GM19023 (cell line): Measurements from ENCODE around the gene PPP1CC.
"Not testable (repeated sequence)": the region's sequence is repeated elsewhere in the genome, so short reads cannot be mapped to it uniquely, and the experiment has no call there.

Experiments
- ATAC-seq: cut with Tn5 transposase; IDR thresholded peaks from one replicate; pipeline ENCODE4 v1.9.1; 2021; ENCODE audit warnings: mild to moderate bottlenecking, moderate library complexity; ENCODE audit not compliant: unreplicated experiment

The PPP1CC gene

GRCh38 chr12:110726708-110727369, 15.9 kb downstream of the PPP1CC start:
- ATAC-seq = no peak

GRCh38 chr12:110726028-110726427, 16.7 kb downstream of the PPP1CC start:
- ATAC-seq = no peak

DNA sequence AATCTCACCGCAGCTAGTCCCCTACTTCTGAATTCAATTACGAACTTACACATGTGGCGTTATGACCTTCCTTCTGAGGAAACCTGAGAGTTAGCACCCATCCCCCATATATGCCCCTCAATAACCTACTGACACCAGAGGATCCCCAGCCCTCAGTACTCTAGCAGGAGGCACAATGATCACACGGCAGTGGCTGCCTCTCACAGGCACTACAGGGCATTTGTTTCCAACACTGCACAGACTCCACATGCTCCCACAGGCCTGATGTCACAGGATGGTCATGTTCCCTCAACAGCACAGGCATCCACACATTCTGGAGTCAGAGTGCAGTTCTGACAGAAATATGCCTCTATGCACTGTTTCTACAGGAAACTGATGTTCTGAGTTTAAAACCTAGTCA, 17.4 kb downstream of the PPP1CC start:
- ATAC-seq = no peak

GRCh38 chr12:110722892-110723291, 19.8 kb downstream of the PPP1CC start:
- ATAC-seq = not testable (repeated sequence)

GRCh38 chr12:110721570-110721969, 21.1 kb downstream of the PPP1CC start:
- ATAC-seq = no peak

- no peak for ATAC-seq
Observed at GRCh38 chr12:110720516-110720915, 22.2 kb downstream of the PPP1CC start.

- ATAC-seq = no peak
Observed at GRCh38 chr12:110718222-110718908, 24.3 kb downstream of the PPP1CC start.

- ATAC-seq = no peak
Observed at GRCh38 chr12:110717037-110717436, 25.7 kb downstream of the PPP1CC start.

- no peak for ATAC-seq
Observed at GRCh38 chr12:110708917-110709316, 33.8 kb downstream of the PPP1CC start.

- no peak for ATAC-seq
Observed at GRCh38 chr12:110705309-110705708, 37.4 kb downstream of the PPP1CC start.

DNA sequence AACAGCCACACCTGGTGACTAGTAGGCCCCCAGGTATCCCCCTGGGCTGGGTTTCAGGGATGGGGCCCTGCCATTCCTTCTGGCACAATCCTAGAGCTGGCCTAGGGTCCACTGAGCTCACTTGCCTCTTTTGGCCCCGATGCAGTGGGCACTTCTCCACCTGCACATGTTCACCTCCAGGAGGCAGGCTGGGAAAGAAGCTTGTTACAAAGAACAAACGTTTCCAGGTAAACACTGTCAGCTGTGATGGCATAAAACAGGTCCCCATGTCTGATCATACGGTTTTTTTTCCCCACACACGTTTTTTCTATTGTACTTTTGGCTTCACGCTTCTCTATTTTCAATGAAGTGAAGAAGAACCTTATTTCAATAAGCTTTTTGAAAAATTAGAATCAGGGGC, 37.9 kb downstream of the PPP1CC start:
- ATAC-seq = no peak

GRCh38 chr12:110704231-110704630, 38.5 kb downstream of the PPP1CC start:
- no peak for ATAC-seq

DNA sequence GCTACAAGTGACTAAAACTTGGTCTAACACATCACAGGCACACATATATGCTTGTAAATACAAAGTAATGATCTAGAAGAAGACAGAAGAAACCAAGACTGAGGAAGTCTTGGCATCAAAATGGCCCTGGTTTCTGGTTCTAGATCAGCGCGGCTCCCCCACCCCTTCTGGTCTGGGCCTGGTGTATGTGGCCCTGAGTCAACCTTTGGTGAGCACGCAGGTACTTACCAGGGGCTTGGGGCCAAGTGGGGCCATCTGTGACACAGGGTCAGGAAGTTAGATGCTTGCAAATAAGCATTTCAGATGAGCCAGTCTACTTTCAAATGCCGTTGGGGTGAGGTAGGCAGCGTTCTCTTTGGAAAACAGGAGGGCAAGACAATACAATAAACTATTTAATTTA, 40.6 kb downstream of the PPP1CC start:
- no peak for ATAC-seq

GRCh38 chr12:110699591-110700445, 42.9 kb downstream of the PPP1CC start:
- ATAC-seq = no peak

- ATAC-seq = peak; percentile 86
Observed at GRCh38 chr12:110698171-110698902, 44.4 kb downstream of the PPP1CC start.

GRCh38 chr12:110697236-110697635, 45.5 kb downstream of the PPP1CC start:
- no peak for ATAC-seq

DNA sequence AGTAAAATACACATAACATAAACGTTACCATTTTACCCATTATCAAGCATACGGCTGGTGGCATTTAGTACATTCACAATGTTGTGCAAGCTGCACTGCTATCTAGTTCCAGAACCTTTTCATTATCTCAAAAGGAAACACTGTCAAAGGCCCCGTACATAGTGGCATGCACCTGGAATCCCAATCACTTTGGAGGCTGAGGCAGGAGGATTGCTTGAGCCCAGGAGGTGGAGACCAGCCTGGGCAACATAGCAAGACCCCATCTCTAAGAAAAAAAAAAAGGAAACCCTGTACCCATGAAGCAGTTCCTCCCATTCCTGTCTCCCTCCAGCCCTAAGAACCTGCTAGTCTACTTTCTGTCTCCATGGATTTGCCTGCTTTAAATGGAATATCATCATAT, 46.4 kb downstream of the PPP1CC start:
- ATAC-seq = no peak

DNA sequence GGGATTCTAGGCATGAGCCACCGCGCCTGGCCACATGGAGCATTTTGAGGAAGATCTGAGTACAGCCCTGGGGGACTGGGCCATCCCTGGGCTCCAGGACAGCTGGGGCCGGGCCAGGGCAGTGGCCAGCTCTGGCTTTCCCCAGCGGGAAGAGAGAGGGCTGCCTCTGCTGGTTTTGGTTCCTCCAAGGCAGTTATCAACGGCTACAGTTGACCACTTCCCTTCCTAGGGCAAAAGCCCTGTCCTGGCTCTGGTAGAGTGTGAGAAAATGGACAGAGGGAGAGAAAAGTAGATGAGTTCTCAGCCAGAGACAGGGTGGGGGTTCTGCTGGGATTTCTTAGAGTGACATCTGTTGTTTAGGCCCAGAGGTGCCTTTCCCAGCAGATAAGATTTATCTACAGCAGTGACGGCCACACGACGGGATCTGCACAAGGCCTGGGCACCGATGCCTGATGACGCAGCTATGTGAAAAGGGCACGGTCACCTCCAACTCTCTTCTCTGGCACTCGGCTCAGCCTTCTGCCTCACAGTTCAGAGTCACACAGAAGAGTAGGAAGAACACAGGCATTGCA, 48.3 kb downstream of the PPP1CC start:
- no peak for ATAC-seq

- ATAC-seq = no peak
Observed at GRCh38 chr12:110693731-110694130, 49.0 kb downstream of the PPP1CC start.

GRCh38 chr12:110690127-110690430, 52.6 kb downstream of the PPP1CC start:
- no peak for ATAC-seq
